SK-N-MC (cell line): ENCODE data around the gene USP47.

Experiments
- DNase-seq: peaks from one replicate; pipeline ENCODE4 v3.0.0-alpha.2; 2011; ENCODE audit warnings: low read depth, low spot score
- H3K27ac ChIP-seq: fragments of 200-600 bp; sonication (generic); 2 replicates; pipeline ENCODE4 v1.5.1; 2016; ENCODE audit warnings: mixed run types
- H3K36me3 ChIP-seq: fragments of 200-600 bp; sonication (generic); 2 replicates; pipeline ENCODE4 v1.6.1; 2017; ENCODE audit warnings: antibody characterized with exemption, low read length, mixed read lengths; ENCODE audit not compliant: insufficient read depth
- H3K4me3 ChIP-seq: fragments of 200-600 bp; sonication (generic); 2 replicates; pipeline ENCODE4 v1.5.1; 2016
- H3K9ac ChIP-seq: fragments of 200-600 bp; sonication (generic); 2 replicates; pipeline ENCODE4 v1.8.0; 2017; ENCODE audit warnings: mixed run types, mixed read lengths; ENCODE audit not compliant: insufficient read length
- H3K9me3 ChIP-seq: fragments of 200-600 bp; sonication (generic); 2 replicates; pipeline ENCODE4 v1.6.1; 2017; ENCODE audit warnings: low read depth, mild to moderate bottlenecking, antibody characterized with exemption, low read length, moderate library complexity, mixed read lengths
- EZH2 ChIP-seq: fragments of 200-600 bp; sonication (generic); IDR thresholded peaks from one replicate; pipeline ENCODE4 v1.6.1; 2017; ENCODE audit warnings: antibody characterized with exemption
- FOXP2 ChIP-seq: optimal IDR thresholded peaks from 2 replicates; pipeline ENCODE3; 2011; ENCODE audit warnings: mild to moderate bottlenecking, moderate library complexity; ENCODE audit not compliant: insufficient read depth; ENCODE audit errors: extremely low read length, control extremely low read depth
- POLR2AphosphoS5 ChIP-seq: IDR thresholded peaks from 2 replicates; pipeline ENCODE4 v1.6.1; 2012; ENCODE audit warnings: mild to moderate bottlenecking, low read depth, low read length, borderline replicate concordance

Gene USP47

DNA sequence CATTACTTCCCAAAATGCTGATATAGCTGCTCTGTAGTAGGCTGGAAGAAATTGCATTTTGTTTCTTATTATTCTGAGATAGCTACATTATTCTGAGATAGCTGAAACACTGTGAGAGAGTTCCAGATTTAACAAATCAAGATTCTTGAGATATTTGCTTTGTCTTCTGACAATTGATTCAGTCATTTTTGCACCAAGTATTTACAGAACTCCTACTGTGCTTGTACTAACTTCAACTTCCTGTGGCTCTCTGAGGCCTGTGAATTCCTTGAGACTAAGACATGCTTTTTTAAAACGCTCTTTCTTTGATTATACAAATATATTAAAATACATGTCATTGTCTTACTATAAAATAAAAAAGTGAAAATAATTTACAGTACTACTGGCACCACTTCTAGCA lies 52.7 kb downstream of the USP47 start:
- TF ChIP-seq FOXP2 (no peak), EZH2 (no peak), POLR2AphosphoS5 (no peak)
- Histone ChIP-seq H3K27ac (peak overlapping the region; percentile 59; the same call in 1 of the 2 replicates), H3K4me3 (no peak overlapping the region), H3K36me3 (peaks cover 7% of the 10 kb centered on the region), H3K9ac (no peak overlapping the region), H3K9me3 (no peaks in the 10 kb centered on the region)
- DNase-seq, result peak; percentile 16

DNA sequence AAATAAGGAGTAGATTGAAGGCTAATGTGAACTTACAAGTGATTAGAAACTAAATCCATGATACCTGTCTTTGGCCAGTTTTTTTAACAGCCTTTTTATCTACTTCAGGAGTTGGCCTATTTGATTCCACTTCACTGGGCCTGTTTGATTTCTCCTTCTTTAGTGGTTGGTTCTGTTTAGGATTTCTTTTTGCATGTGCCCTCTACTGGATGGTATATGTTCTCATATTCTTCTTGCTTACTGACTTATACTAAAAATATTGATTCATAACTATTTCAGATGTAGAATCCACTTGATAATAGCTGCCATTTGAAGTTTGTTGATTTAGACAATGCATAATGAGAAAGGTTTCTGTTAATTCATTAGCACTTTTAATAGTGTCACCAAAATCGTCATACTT lies 53.9 kb downstream of the USP47 start:
- no peak overlapping the region for H3K9ac ChIP-seq
- no peak for DNase-seq
- H3K36me3 ChIP-seq, result peaks cover 7% of the 10 kb centered on the region; the same call in 1 of the 2 replicates

DNA sequence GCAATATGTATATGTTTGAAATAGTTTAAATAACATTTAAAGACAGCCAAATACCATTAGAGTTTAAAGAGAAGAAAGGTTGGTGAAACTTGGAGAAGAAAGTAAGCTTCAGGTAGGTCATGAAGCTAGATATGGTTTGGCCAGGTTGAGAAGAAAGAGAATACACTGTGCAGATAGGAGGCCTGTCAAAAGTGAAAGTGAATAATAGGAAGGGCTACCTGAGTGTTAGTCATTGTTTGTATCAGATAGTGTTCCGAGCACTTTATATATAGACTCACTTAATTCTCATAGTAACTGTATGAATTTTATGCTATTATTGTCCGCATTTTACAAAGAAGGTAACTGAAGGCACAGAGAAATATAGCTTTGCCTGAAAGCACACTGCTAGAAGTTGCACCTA lies 56.9 kb downstream of the USP47 start:
- Histone ChIP-seq H3K27ac (no peak overlapping the region), H3K9ac (no peak overlapping the region), H3K36me3 (peaks cover 11% of the 10 kb centered on the region), H3K4me3 (no peak overlapping the region), H3K9me3 (no peaks in the 10 kb centered on the region)
- DNase-seq, result no peak
- no peak for TF ChIP-seq EZH2
- no peak for TF ChIP-seq FOXP2
- TF ChIP-seq POLR2AphosphoS5, result no peak

More for the DNA sequence above, 53.9 kb downstream of the USP47 start:
- Histone ChIP-seq H3K27ac (no peak overlapping the region), H3K9me3 (no peaks in the 10 kb centered on the region), H3K4me3 (no peak overlapping the region)
- TF ChIP-seq EZH2 (no peak), FOXP2 (no peak), POLR2AphosphoS5 (no peak)

DNA sequence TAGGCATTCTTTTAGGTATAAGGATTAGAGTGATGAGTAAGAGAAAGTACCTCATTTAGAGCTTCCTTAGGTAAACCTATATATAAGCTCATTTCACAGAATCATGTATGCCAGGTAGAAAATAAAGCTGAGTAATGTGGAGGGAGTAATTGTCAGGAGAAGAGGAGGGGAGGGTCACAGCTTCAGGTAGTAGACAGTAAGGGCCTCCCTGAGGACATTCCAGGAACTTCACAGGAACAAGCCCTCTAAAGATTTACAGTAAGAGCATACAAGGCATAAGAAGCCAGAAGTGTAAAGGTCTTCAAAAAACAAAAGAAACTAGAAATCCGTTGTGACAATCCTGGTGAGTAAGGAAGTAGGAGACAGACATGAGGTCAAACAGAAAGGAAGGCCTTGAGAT lies 57.6 kb downstream of the USP47 start:
- Histone ChIP-seq H3K4me3 (no peak overlapping the region), H3K9ac (no peak overlapping the region), H3K27ac (no peak overlapping the region), H3K36me3 (peaks cover 11% of the 10 kb centered on the region), H3K9me3 (no peaks in the 10 kb centered on the region)
- DNase-seq, result no peak
- no peak for TF ChIP-seq POLR2AphosphoS5
- no peak for TF ChIP-seq FOXP2
- no peak for TF ChIP-seq EZH2

DNA sequence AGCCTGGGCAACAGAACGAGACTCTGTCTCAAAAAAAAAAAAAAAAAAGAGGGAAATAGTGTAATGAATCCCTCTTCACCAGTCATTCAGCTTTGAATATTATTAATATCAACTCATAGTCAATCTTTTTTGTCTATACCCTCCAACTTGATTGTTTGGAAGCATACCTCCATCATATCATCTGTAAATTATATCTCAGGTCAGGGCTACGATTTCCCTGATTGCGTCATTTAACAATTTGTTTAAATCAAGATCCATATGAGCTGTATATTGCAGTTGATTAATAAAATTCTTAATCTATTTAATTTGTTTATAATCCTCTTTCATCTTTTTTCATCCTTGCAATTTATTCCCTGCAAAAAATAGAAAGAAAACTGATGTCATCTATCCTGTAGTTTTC lies 60.2 kb downstream of the USP47 start:
- DNase-seq, result no peak
- Histone ChIP-seq H3K9me3 (no peaks in the 10 kb centered on the region), H3K4me3 (no peak overlapping the region), H3K9ac (no peak overlapping the region), H3K27ac (no peak overlapping the region), H3K36me3 (peaks cover 17% of the 10 kb centered on the region)
- TF ChIP-seq POLR2AphosphoS5 (no peak), FOXP2 (no peak)

DNA sequence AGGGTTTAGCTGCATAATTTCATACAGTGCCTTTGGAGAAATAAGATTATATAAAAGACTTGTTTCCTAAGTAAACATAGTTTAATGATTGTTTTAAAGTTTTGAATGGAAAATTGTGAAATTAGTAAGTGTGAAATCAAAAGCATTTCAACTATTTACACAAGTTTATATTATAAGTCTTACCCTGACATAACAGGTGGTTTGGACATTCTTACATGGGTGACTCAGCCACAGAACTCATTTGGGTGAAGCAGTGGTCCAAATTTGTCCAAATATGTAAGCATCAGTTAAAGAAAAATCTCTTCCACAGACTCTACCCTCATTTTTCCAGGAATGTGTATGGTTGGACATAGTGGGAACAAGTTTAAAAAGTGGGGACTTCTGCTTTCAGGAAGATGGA lies 68.0 kb downstream of the USP47 start:
- Histone ChIP-seq H3K36me3 (peaks cover 29% of the 10 kb centered on the region), H3K27ac (no peak overlapping the region), H3K4me3 (no peak overlapping the region), H3K9ac (no peak overlapping the region), H3K9me3 (no peaks in the 10 kb centered on the region)
- TF ChIP-seq FOXP2 (no peak), POLR2AphosphoS5 (no peak), EZH2 (no peak)
- DNase-seq, result no peak

DNA sequence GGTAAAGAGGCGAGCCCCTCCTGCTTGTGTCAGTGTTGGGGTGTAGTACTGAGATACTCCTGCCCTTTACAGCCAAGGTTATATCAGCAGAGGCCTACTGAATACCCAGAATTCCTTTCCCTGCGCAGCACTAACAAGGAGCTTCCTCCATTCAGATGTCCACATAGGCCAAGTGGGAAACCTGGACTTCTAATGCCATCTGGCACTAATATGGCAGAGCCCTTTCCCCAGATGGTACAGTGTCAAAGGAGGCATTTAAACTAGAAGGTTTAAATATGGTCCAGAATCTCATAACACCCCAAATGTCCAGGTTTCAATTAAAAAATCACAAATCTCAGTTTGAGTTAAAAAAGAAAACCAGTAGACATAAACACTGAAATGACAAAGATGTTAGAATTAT lies 68.8 kb downstream of the USP47 start:
- no peak for TF ChIP-seq EZH2
- no peak overlapping the region for H3K4me3 ChIP-seq
- no peaks in the 10 kb centered on the region for H3K9me3 ChIP-seq
- H3K36me3 ChIP-seq, result peaks cover 25% of the 10 kb centered on the region
- H3K27ac ChIP-seq, result no peak overlapping the region
- H3K9ac ChIP-seq, result no peak overlapping the region
- DNase-seq, result no peak

DNA sequence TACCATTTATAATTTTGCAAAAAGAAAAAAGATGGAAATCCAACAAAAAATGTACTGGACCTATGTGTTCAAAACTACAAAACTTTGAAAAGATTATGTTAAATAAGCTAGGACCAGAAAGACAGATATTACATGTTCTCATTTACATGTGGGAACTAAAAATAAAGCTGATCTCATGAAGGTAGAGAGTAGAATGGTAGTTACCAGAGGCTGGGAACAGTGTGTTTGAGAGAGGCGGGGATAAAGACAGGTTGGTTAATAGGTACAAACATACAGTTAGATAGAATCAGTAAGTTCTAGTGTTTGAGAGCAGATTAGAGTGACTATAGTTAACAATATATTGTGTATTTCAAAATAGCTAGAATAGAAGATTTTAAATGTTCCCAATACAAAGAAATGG lies 71.6 kb downstream of the USP47 start:
- H3K9ac ChIP-seq, result no peak overlapping the region
- H3K27ac ChIP-seq, result no peak overlapping the region
- H3K36me3 ChIP-seq, result peaks cover 16% of the 10 kb centered on the region; the same call in 1 of the 2 replicates
- no peak overlapping the region for H3K4me3 ChIP-seq
- no peak for DNase-seq
- TF ChIP-seq EZH2 (no peak), POLR2AphosphoS5 (no peak), FOXP2 (no peak)
- H3K9me3 ChIP-seq, result no peaks in the 10 kb centered on the region

DNA sequence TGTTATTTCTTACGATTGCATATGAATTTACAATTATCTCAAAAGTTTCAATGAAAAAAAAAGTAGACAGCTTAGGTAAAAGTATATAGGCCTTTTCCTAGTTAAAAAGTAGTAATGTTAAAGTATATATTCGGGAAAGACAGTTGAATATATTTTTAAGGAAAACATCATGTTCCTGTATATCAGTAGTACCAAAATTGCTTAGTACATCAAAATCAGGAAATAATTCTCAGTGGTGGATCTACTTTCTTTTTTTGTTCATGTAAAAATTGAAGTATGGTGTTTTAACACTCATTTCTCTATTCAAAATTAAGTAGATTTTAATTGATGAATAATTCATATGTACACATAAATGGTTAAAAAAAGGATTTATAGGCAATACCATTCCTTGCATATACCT lies 73.9 kb downstream of the USP47 start:
- H3K4me3 ChIP-seq, result no peak overlapping the region
- no peak overlapping the region for H3K27ac ChIP-seq
- peaks cover 11% of the 10 kb centered on the region; the same call in 1 of the 2 replicates for H3K36me3 ChIP-seq
- no peak overlapping the region for H3K9ac ChIP-seq
- H3K9me3 ChIP-seq, result no peaks in the 10 kb centered on the region
- no peak for DNase-seq
- TF ChIP-seq FOXP2 (no peak), POLR2AphosphoS5 (no peak), EZH2 (no peak)

DNA sequence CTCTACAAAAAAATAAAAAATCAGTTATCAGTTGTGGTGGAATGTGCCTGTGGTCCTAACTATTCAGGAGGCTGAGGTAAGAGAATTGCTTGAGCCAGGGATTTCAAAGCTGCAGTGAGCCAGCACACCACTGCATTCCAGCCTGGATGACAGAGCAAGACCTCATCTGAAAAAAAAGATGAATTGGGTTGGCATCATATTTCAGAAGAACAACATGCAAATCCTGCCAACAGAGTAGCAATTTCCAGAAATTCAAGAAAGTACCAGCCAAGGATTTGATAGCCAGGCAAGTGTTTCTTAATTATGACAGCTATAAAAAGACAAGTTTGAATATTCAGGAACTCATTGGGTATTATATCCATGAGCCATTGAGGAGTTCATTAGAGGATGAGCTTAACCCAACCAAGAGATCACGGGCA lies 75.2 kb downstream of the USP47 start:
- H3K9me3 ChIP-seq, result no peaks in the 10 kb centered on the region
- TF ChIP-seq POLR2AphosphoS5 (no peak), FOXP2 (no peak), EZH2 (no peak)
- H3K4me3 ChIP-seq, result no peak overlapping the region
- DNase-seq, result no peak
- no peak overlapping the region for H3K9ac ChIP-seq
- peaks cover 9% of the 10 kb centered on the region; the same call in 1 of the 2 replicates for H3K36me3 ChIP-seq
- H3K27ac ChIP-seq, result no peak overlapping the region
